SK-N-SH treated with all-trans-retinoic acid at 6 μM for 48 hours (cell line): ENCODE results near the gene SMARCA2.

Experiments used
- ARNTL ChIP-seq: fragments of 450-650 bp; formaldehyde crosslinking; IDR thresholded peaks from 2 replicates; pipeline ENCODE4 v1.5.0; 2020; ENCODE audit warnings: low read depth, mild to moderate bottlenecking, moderate library complexity, borderline replicate concordance
- CSDC2 ChIP-seq: fragments of 250-450 bp; sonication (Bioruptor Pico); IDR thresholded peaks from 2 replicates; pipeline ENCODE4 v1.5.0; 2020; ENCODE audit warnings: mild to moderate bottlenecking, moderate library complexity
- GLIS3 ChIP-seq: fragments of 250-450 bp; sonication (Bioruptor Pico); IDR thresholded peaks from 2 replicates; pipeline ENCODE4 v1.5.0; 2020; ENCODE audit warnings: mild to moderate bottlenecking, moderate library complexity
- ZC3H10 ChIP-seq: fragments of 250-450 bp; sonication (Bioruptor Pico); IDR thresholded peaks from 2 replicates; pipeline ENCODE4 v1.5.1; 2021; ENCODE audit warnings: mild to moderate bottlenecking, moderate library complexity
- ZFP30 ChIP-seq: fragments of 450-650 bp; formaldehyde crosslinking; IDR thresholded peaks from 2 replicates; pipeline ENCODE4 v1.5.0; 2022; ENCODE audit warnings: mild to moderate bottlenecking, moderate library complexity
- ZNF70 ChIP-seq: fragments of 450-650 bp; formaldehyde crosslinking; IDR thresholded peaks from 2 replicates; pipeline ENCODE4 v1.5.0; 2020; ENCODE audit warnings: mild to moderate bottlenecking, moderate library complexity
- ZNF8 ChIP-seq: fragments of 450-650 bp; formaldehyde crosslinking; IDR thresholded peaks from 2 replicates; pipeline ENCODE4 v1.5.0; 2020; ENCODE audit warnings: mild to moderate bottlenecking, moderate library complexity
- TF ChIP-seq, protein P1 (sequence below): fragments of 250-450 bp; sonication (Bioruptor Pico); IDR thresholded peaks from 2 replicates; pipeline ENCODE4 v1.5.1; 2020; ENCODE audit warnings: low read depth, mild to moderate bottlenecking, moderate library complexity
- TF ChIP-seq, protein P2 (sequence below): fragments of 250-450 bp; sonication (Bioruptor Pico); IDR thresholded peaks from 2 replicates; pipeline ENCODE4 v1.8.0; 2020; ENCODE audit warnings: mild to moderate bottlenecking, moderate library complexity, borderline replicate concordance

DNA sequence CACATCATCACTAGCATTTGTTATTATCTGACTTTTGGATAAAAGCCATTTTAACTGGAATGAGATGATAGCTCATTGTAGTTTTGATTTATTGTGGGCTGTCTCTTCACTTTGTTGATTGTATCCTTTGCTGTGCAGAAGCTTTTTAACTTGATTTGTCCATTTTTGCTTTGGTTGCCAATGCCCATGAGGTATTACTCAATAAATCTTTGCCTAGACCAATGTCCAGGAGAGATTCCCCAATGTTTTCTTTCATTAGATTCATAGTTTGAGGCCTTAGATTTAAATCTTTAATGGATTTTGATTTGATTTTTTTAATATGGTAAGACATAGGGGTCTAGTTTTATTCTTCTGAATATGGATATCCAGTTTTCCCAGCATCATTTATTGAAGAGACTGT is 28.8 kb upstream of the SMARCA2 start:
- TF ChIP-seq, protein P1, sequence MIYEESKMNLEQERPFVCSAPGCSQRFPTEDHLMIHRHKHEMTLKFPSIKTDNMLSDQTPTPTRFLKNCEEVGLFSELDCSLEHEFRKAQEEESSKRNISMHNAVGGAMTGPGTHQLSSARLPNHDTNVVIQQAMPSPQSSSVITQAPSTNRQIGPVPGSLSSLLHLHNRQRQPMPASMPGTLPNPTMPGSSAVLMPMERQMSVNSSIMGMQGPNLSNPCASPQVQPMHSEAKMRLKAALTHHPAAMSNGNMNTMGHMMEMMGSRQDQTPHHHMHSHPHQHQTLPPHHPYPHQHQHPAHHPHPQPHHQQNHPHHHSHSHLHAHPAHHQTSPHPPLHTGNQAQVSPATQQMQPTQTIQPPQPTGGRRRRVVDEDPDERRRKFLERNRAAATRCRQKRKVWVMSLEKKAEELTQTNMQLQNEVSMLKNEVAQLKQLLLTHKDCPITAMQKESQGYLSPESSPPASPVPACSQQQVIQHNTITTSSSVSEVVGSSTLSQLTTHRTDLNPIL (CRISPR knock-in tag): no peak
- TF ChIP-seq ZC3H10 (CRISPR knock-in tag) (no peak), ZNF70 (CRISPR knock-in tag) (no peak), CSDC2 (CRISPR knock-in tag) (no peak), ZFP30 (CRISPR knock-in tag) (no peak), ARNTL (CRISPR knock-in tag) (no peak), ZNF8 (CRISPR knock-in tag) (no peak), GLIS3 (CRISPR knock-in tag) (no peak)
- TF ChIP-seq, protein P2, sequence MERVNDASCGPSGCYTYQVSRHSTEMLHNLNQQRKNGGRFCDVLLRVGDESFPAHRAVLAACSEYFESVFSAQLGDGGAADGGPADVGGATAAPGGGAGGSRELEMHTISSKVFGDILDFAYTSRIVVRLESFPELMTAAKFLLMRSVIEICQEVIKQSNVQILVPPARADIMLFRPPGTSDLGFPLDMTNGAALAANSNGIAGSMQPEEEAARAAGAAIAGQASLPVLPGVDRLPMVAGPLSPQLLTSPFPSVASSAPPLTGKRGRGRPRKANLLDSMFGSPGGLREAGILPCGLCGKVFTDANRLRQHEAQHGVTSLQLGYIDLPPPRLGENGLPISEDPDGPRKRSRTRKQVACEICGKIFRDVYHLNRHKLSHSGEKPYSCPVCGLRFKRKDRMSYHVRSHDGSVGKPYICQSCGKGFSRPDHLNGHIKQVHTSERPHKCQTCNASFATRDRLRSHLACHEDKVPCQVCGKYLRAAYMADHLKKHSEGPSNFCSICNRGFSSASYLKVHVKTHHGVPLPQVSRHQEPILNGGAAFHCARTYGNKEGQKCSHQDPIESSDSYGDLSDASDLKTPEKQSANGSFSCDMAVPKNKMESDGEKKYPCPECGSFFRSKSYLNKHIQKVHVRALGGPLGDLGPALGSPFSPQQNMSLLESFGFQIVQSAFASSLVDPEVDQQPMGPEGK (CRISPR knock-in tag): no peak
